Measurements from ENCODE around the gene UVSSA. TPM values are rescaled to one million over a fixed set of nuclear protein-coding genes. Genes with fewer than 3 reads are reported as not detected.
"Not testable (repeated sequence)": the region's sequence is repeated elsewhere in the genome, so short reads cannot be mapped to it uniquely, and the experiment has no call there.

The UVSSA gene
- total and polyA plus RNA-seq, 12 donors = 2.4 to 11.9 (median 6.6) TPM

- no peak for ATAC-seq
- peaks cover 0 to 80% (median 30%) of the 10 kb centered on the region in 9 donors for H3K36me3 ChIP-seq
- H3K4me1 ChIP-seq = peaks cover 0 to 10% (median 0%) of the 10 kb centered on the region in 9 donors
- WGBS, 2 donors = 87 to 93% methylated on average over 21 of the region's 21 CpGs
- intact Hi-C loops (cut with DNase I) = no loop called here
- H3K4me3 ChIP-seq = no peak overlapping the region
- H3K27me3 ChIP-seq = no peaks in the 10 kb centered on the region
- H3K27ac ChIP-seq = no peak overlapping the region
- TF ChIP-seq CTCF (IDR thresholded peaks at IDR 0.05) = no peak
- no peak for DNase-seq
- peaks cover 0 to 14% (median 0%) of the 10 kb centered on the region in 11 donors for H3K9me3 ChIP-seq
Measured at GRCh38 chr4:1331591-1332353, 15.2 kb upstream of the UVSSA start.

GRCh38 chr4:1332686-1333085, 14.3 kb upstream of the UVSSA start:
- ATAC-seq (no peak), DNase-seq (no peak)
- 92% methylated on average over 13 of the region's 13 CpGs for WGBS, 2 donors
- TF ChIP-seq CTCF (IDR thresholded peaks at IDR 0.05) = no peak
- peak overlapping the region in 1 of 10 donors; percentile 58 for H3K27ac ChIP-seq
- peaks cover 0 to 80% (median 36%) of the 10 kb centered on the region in 9 donors for H3K36me3 ChIP-seq
- H3K4me3 ChIP-seq = no peak overlapping the region
- no peaks in the 10 kb centered on the region for H3K27me3 ChIP-seq
- intact Hi-C loops (cut with DNase I) = no loop called here
- peaks cover 0 to 15% (median 0%) of the 10 kb centered on the region in 11 donors for H3K9me3 ChIP-seq
- peaks cover 0 to 10% (median 0%) of the 10 kb centered on the region in 9 donors for H3K4me1 ChIP-seq

GRCh38 chr4:1333256-1333655, 13.8 kb upstream of the UVSSA start:
- H3K4me3 ChIP-seq = no peak overlapping the region
- ATAC-seq (peak in 3 of 8 donors; percentile 22 to 42 (median 25)), DNase-seq (no peak)
- H3K4me1 ChIP-seq = peaks cover 0 to 10% (median 0%) of the 10 kb centered on the region in 9 donors
- H3K9me3 ChIP-seq = peaks cover 0 to 15% (median 0%) of the 10 kb centered on the region in 11 donors
- H3K27me3 ChIP-seq = no peaks in the 10 kb centered on the region
- H3K36me3 ChIP-seq = peaks cover 0 to 80% (median 40%) of the 10 kb centered on the region in 9 donors
- WGBS, 2 donors = 88 to 93% methylated on average over 8 of the region's 8 CpGs
- H3K27ac ChIP-seq = peak overlapping the region in 1 of 10 donors; percentile 58
- intact Hi-C loops (cut with DNase I) = no loop called here
- no peak for TF ChIP-seq CTCF (IDR thresholded peaks at IDR 0.05)

GRCh38 chr4:1333851-1334578, 13.0 kb upstream of the UVSSA start:
- not testable (repeated sequence) for DNase-seq

More at GRCh38 chr4:1333851-1334578, 13.0 kb upstream of the UVSSA start:
- peak in 1 of 8 donors; percentile 13 for ATAC-seq
- H3K4me3 ChIP-seq; H3K27me3 ChIP-seq; H3K4me1 ChIP-seq; intact Hi-C loops (cut with DNase I): not testable (repeated sequence)
- Histone ChIP-seq H3K27ac (peak overlapping the region in 2 of 10 donors; percentile 33 to 64), H3K36me3 (peaks cover 0 to 81% (median 38%) of the 10 kb centered on the region in 9 donors), H3K9me3 (peaks cover 0 to 15% (median 0%) of the 10 kb centered on the region in 11 donors)
- WGBS, 2 donors = 78 to 80% methylated on average over 8 to 10 of the region's 12 CpGs

Data from heart right ventricle (tissue), 16 donors.